Neutrophil (primary cell): ENCODE results near the gene GET4.

ENCODE experiments used
- H3K27ac ChIP-seq: fragments of 200-600 bp; sonication (generic); 2 replicates; pipeline ENCODE4 v1.5.1; 2016; ENCODE audit warnings: mild to moderate bottlenecking, moderate library complexity
- H3K27me3 ChIP-seq: fragments of 200-600 bp; sonication (generic); 2 replicates; pipeline ENCODE4 v1.6.0; 2016; ENCODE audit warnings: mild to moderate bottlenecking
- H3K36me3 ChIP-seq: fragments of 200-600 bp; sonication (generic); 2 replicates; pipeline ENCODE4 v1.5.1; 2017
- H3K4me1 ChIP-seq, 2 experiments: fragments of 200-600 bp in 1 of 2; sonication (generic) in 1 of 2; 1 replicate in 1 of 2; 2 replicates in 1 of 2; pipeline versions ENCODE4 v1.5.1 to v1.6.1; 2013 to 2016; ENCODE audit warnings: low read depth in 1 of 2, low read length in 1 of 2, mild to moderate bottlenecking in 1 of 2, moderate library complexity in 1 of 2; ENCODE audit not compliant: control insufficient read depth in 1 of 2, insufficient read depth in 1 of 2
- H3K4me3 ChIP-seq, 2 experiments: fragments of 200-600 bp in 1 of 2; sonication (generic) in 1 of 2; 1 replicate in 1 of 2; 2 replicates in 1 of 2; pipeline ENCODE4 v1.5.1; 2013 to 2016; ENCODE audit warnings: low read depth in 1 of 2, low read length in 1 of 2, mild to moderate bottlenecking in 1 of 2, moderate library complexity in 1 of 2
- H3K9me3 ChIP-seq: fragments of 200-600 bp; sonication (generic); 2 replicates; pipeline ENCODE4 v1.5.1; 2016
- TF ChIP-seq, protein P1 (sequence below): fragments of 200-600 bp; sonication (generic); IDR thresholded peaks from 2 replicates; pipeline ENCODE4 v1.5.1; 2016; ENCODE audit warnings: antibody characterized with exemption

The GET4 gene

DNA sequence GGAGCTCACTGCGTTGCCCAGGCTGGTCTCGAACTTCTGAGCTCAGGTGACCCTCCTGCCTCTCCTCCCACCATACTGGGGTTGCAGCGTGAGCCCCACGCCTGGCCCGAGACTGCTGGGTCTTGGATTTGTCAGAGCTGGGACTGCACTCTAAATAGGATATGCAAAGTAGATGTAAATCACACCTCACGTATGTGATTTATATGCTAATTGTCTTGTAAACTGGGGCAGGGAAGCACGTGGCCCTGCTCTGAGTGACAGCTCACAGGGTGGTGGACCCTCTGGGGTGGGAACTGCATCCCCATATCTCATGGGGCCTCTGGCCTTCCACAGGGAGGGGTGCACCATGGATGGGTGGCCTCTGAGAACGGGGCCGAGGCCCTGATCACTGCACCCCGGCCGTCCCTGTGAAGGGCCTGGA, 34.1 kb downstream of the GET4 start:
- H3K27me3 ChIP-seq, result peaks cover 12% of the 10 kb centered on the region
- H3K9me3 ChIP-seq, result no peaks in the 10 kb centered on the region
- H3K4me3 ChIP-seq, result peak overlapping the region in 1 of 2 experiments; percentile 54
- peaks cover 25% of the 10 kb centered on the region for H3K36me3 ChIP-seq
- H3K27ac ChIP-seq, result peak overlapping the region; percentile 71
- TF ChIP-seq, protein P1, sequence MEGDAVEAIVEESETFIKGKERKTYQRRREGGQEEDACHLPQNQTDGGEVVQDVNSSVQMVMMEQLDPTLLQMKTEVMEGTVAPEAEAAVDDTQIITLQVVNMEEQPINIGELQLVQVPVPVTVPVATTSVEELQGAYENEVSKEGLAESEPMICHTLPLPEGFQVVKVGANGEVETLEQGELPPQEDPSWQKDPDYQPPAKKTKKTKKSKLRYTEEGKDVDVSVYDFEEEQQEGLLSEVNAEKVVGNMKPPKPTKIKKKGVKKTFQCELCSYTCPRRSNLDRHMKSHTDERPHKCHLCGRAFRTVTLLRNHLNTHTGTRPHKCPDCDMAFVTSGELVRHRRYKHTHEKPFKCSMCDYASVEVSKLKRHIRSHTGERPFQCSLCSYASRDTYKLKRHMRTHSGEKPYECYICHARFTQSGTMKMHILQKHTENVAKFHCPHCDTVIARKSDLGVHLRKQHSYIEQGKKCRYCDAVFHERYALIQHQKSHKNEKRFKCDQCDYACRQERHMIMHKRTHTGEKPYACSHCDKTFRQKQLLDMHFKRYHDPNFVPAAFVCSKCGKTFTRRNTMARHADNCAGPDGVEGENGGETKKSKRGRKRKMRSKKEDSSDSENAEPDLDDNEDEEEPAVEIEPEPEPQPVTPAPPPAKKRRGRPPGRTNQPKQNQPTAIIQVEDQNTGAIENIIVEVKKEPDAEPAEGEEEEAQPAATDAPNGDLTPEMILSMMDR, result no peak
- H3K4me1 ChIP-seq, result peaks cover 25 to 27% of the 10 kb centered on the region in 2 experiments

DNA sequence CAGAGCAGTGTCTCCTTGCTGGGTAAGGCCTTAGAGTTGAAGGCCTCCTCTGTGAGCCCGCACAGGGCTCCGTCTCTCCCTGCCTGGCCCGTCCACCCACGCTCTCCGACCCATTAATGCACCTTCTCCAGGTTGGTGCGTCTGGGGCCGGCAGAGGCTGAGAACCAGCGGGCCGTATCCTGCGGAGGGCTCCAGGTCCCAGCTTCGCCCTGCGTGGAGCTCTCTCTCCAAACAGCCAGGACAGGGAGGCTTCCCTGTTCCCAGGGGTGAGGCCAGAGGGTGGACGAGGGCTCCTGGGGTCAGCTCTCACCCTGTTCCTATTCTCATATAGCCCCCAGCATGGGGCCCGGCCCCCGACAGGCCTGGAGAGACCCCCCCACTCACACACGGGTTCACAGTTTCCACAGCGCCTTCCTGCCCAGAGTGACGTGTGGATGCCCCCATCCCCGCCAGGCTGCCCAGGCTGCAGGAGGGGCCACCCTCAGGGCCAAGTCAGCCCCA, 34.6 kb downstream of the GET4 start:
- Histone ChIP-seq H3K9me3 (no peaks in the 10 kb centered on the region), H3K4me1 (peaks cover 25 to 27% of the 10 kb centered on the region in 2 experiments)
- TF ChIP-seq, protein P1, result no peak

DNA sequence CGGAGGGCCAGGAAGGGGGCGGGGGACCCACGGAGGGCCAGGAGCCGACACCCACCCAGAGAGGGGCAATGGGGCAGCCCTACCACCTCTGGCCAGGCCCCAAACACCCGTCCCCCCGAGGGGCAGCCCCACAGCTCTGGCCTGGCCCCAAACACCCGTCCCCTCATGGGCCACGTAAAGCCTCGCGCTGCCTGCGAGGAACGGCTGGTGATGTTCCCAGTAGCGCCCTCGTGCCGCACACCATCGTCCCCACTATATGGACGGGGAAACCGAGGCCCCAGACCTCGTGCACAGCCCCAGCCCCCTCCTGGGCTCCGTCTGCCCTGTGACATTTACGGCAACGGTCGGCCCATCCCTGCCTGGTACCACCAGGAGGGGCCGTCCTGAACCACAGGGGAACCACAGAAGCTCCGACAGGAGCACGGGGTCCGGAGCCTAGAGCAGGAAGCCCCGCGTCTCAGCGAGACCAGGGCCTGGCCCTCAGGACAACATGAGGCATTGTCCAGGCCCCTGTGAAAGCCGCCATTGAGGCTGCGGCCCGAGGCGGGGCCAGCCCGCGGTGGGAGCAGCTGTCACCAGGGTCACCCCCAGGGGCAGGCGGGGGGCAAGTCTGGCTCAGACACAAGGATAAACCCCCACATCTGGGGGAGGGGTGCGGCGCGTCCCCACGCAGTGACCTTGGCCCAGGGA, 35.6 kb downstream of the GET4 start:
- H3K4me3 ChIP-seq, result no peak overlapping the region
- H3K36me3 ChIP-seq, result peaks cover 35% of the 10 kb centered on the region
- peaks cover 12% of the 10 kb centered on the region for H3K27me3 ChIP-seq
- TF ChIP-seq, protein P1, result no peak
- H3K9me3 ChIP-seq, result no peaks in the 10 kb centered on the region
- no peak overlapping the region for H3K27ac ChIP-seq
- peaks cover 25 to 27% of the 10 kb centered on the region in 2 experiments for H3K4me1 ChIP-seq

More for the DNA sequence above, 34.6 kb downstream of the GET4 start:
- Histone ChIP-seq H3K36me3 (peaks cover 30% of the 10 kb centered on the region), H3K4me3 (no peak overlapping the region), H3K27ac (peak overlapping the region; percentile 71), H3K27me3 (peaks cover 12% of the 10 kb centered on the region)

DNA sequence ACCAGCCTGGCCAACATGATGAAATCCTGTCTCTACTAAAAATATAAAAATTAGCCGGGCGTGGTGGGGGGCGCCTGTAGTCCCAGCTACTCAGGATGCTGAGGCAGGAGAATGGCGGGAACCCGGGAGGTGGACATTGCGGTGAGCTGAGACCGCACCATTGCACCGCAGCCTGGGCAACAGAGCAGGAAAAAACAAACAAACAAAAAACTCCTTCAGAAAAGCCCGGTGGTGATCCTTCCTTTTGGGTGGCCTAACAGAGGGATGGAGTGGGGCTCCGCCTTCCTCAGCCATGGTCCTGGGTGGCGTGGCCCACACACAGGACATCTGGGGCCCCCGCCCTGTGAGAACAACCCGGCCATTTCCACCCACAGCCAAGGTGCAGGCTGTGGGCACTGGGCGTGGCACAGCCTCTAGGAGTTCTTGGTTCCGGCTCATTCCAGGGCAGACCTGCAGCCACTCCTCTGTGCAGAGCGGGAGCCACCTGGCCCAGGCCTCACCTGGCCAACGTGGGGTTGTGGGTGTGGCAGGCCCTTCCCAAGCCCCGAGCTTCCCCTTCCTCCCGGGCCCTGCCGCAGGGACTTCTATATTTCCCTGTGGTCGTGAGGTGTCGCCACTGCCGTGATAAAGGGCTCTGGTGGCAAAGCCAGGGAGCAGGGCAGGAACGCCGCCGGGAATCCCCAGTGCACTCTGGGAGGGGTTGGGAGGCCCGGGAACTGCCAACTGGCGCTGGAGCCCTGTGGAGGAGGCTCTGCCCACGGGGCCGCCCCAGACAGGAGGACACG, 37.6 kb downstream of the GET4 start:
- peaks cover 19 to 20% of the 10 kb centered on the region in 2 experiments for H3K4me1 ChIP-seq
- H3K27ac ChIP-seq, result no peak overlapping the region

DNA sequence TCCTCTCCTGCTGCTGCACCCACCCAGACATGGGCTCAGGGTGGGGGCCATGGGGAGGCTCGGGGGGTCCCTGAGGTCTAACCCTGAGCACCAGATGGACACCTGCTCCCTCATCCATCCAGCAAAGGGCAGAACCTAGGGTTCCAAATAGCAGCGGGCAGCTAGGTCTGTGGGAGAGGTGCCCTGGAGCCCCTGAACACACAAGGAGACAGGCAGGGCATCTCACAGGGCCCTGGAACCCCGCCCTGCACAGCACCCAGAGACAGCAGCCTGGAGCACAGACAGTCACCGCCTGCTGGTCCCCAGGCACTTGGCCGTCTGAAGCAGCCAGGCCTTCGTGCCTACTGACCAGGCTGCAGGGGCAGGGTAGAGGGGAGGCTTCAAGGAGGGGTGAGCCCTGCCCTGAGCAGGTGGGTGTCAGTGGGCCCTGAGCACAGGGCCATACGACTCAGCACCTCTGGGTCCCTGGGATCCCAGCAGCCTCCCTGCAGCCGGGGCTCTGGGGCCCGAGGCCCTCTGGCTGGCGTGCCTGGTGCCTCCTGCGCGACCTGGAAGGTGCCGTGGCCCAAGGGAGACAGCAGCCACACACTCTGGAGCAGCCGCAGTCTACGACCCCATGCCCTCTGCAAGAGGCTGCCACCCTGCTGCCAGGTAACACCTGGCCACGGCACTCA, 38.3 kb downstream of the GET4 start:
- TF ChIP-seq, protein P1, result no peak
- H3K36me3 ChIP-seq, result peaks cover 36% of the 10 kb centered on the region

More for the DNA sequence above, 37.6 kb downstream of the GET4 start:
- H3K4me3 ChIP-seq, result no peak overlapping the region
- peaks cover 5% of the 10 kb centered on the region for H3K27me3 ChIP-seq
- H3K36me3 ChIP-seq, result peaks cover 31% of the 10 kb centered on the region
- H3K9me3 ChIP-seq, result no peaks in the 10 kb centered on the region
- TF ChIP-seq, protein P1, result no peak

More for the DNA sequence above, 38.3 kb downstream of the GET4 start:
- Histone ChIP-seq H3K27me3 (peaks cover under 1% of the 10 kb centered on the region), H3K4me1 (peaks cover 15% of the 10 kb centered on the region in 2 experiments), H3K27ac (no peak overlapping the region), H3K4me3 (no peak overlapping the region), H3K9me3 (no peaks in the 10 kb centered on the region)
